Vagina (tissue), 2 donors: Measurements from ENCODE around the gene CENPB.
"Not testable (repeated sequence)": the region's sequence is repeated elsewhere in the genome, so short reads cannot be mapped to it uniquely, and the experiment has no call there.

Source experiments
- CTCF ChIP-seq, 3 experiments: fragments of 450-650 bp in 2 of 3; fragments of 200-600 bp in 1 of 3; sonication (generic) in 1 of 3; IDR thresholded peaks; one replicate each; pipeline ENCODE4 v1.5.1; 2017 to 2019; ENCODE audit warnings: antibody characterized with exemption in 3 of 3, mild to moderate bottlenecking in 2 of 3, moderate library complexity in 2 of 3
- POLR2A ChIP-seq, 2 donors: fragments of 450-650 bp; IDR thresholded peaks; one replicate each; pipeline ENCODE4 v1.6.1; 2017; ENCODE audit warnings: antibody characterized with exemption in 2 of 2, mild to moderate bottlenecking in 2 of 2, moderate library complexity in 2 of 2
- POLR2AphosphoS5 ChIP-seq, 2 donors: sonication (generic); formaldehyde crosslinking; IDR thresholded peaks; one replicate each; pipeline ENCODE4 v1.9.0; 2017; ENCODE audit warnings: antibody characterized with exemption in 2 of 2, mild to moderate bottlenecking in 2 of 2, low read depth in 1 of 2; ENCODE audit not compliant: insufficient read depth in 1 of 2

GRCh38 chr20:3789201-3789600 is 2.7 kb upstream of the CENPB start:
- TF ChIP-seq POLR2AphosphoS5 (IDR thresholded peaks at IDR 0.05; ENCODE audit: insufficient read depth in 1 of 2, low read depth in 1 of 2); CTCF (IDR thresholded peaks at IDR 0.05); POLR2A (IDR thresholded peaks at IDR 0.05): not testable (repeated sequence)
